BE2C (cell line): ENCODE results near the gene SLC16A10. TPM values are rescaled to one million over a fixed set of nuclear protein-coding genes. Genes with fewer than 3 reads are reported as not detected.

ENCODE experiments used
- DNase-seq: peaks from one replicate; pipeline ENCODE4 v3.0.0-alpha.2; 2020
- H3K27me3 ChIP-seq: fragments of 250-450 bp; sonication (Bioruptor Pico); 2 replicates; pipeline ENCODE4 v1.5.1; 2020; ENCODE audit warnings: mild to moderate bottlenecking
- H3K36me3 ChIP-seq: fragments of 250-450 bp; sonication (Bioruptor Pico); 2 replicates; pipeline ENCODE4 v1.5.1; 2020; ENCODE audit warnings: mild to moderate bottlenecking
- H3K4me1 ChIP-seq: fragments of 250-450 bp; sonication (Bioruptor Pico); 2 replicates; pipeline ENCODE4 v1.5.1; 2020
- H3K4me3 ChIP-seq: 2 replicates; pipeline ENCODE4 v1.5.1; 2011; ENCODE audit warnings: low read depth, low read length
- H3K9me3 ChIP-seq: fragments of 250-450 bp; sonication (Bioruptor Pico); 2 replicates; pipeline ENCODE4 v1.5.1; 2020
- polyA plus RNA-seq: library from polyadenylated mRNA; unstranded; fragments of >200 nt; gene quantifications from one replicate; pipeline ENCODE4 v1.2.1, GENCODE V29; 2012; ENCODE audit warnings: low read depth, missing spikeins; ENCODE audit not compliant: insufficient read length, insufficient read depth
- TF ChIP-seq, protein P1 (sequence below): IDR thresholded peaks from 2 replicates; pipeline ENCODE4 v1.5.1; 2012; ENCODE audit warnings: mild to moderate bottlenecking, low read depth, low read length

SLC16A10 gene, protein sequence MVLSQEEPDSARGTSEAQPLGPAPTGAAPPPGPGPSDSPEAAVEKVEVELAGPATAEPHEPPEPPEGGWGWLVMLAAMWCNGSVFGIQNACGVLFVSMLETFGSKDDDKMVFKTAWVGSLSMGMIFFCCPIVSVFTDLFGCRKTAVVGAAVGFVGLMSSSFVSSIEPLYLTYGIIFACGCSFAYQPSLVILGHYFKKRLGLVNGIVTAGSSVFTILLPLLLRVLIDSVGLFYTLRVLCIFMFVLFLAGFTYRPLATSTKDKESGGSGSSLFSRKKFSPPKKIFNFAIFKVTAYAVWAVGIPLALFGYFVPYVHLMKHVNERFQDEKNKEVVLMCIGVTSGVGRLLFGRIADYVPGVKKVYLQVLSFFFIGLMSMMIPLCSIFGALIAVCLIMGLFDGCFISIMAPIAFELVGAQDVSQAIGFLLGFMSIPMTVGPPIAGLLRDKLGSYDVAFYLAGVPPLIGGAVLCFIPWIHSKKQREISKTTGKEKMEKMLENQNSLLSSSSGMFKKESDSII
- 0.12 TPM for polyA plus RNA-seq

GRCh38 chr6:111087106-111087835 lies at the start of gene SLC16A10:
Gene SLC16A10, plus strand, starts transcription at chr6:111087503. Its CDS starts 250 bp downstream, at chr6:111087753.
- H3K27me3 ChIP-seq = no peaks in the 10 kb centered on the region
- peak; percentile 90 for DNase-seq
- TF ChIP-seq, protein P1, sequence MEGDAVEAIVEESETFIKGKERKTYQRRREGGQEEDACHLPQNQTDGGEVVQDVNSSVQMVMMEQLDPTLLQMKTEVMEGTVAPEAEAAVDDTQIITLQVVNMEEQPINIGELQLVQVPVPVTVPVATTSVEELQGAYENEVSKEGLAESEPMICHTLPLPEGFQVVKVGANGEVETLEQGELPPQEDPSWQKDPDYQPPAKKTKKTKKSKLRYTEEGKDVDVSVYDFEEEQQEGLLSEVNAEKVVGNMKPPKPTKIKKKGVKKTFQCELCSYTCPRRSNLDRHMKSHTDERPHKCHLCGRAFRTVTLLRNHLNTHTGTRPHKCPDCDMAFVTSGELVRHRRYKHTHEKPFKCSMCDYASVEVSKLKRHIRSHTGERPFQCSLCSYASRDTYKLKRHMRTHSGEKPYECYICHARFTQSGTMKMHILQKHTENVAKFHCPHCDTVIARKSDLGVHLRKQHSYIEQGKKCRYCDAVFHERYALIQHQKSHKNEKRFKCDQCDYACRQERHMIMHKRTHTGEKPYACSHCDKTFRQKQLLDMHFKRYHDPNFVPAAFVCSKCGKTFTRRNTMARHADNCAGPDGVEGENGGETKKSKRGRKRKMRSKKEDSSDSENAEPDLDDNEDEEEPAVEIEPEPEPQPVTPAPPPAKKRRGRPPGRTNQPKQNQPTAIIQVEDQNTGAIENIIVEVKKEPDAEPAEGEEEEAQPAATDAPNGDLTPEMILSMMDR = no peak
- H3K36me3 ChIP-seq = no peaks in the 10 kb centered on the region
- peak within 1 kb of the TSS; percentile 78 for H3K4me3 ChIP-seq
- no peaks in the 10 kb centered on the region for H3K9me3 ChIP-seq
- no peaks in the 10 kb centered on the region; the same call in 1 of the 2 replicates for H3K4me1 ChIP-seq

GRCh38 chr6:111038534-111039252 lies 48.6 kb upstream of the SLC16A10 start:
- TF ChIP-seq, protein P1 = no peak
- no peaks in the 10 kb centered on the region for H3K4me1 ChIP-seq
- H3K4me3 ChIP-seq = no peak overlapping the region
- no peak for DNase-seq
- H3K9me3 ChIP-seq = no peaks in the 10 kb centered on the region
- no peaks in the 10 kb centered on the region for H3K27me3 ChIP-seq
- no peaks in the 10 kb centered on the region for H3K36me3 ChIP-seq

GRCh38 chr6:111041917-111042316 lies 45.4 kb upstream of the SLC16A10 start:
- no peak overlapping the region for H3K4me3 ChIP-seq
- no peaks in the 10 kb centered on the region for H3K4me1 ChIP-seq
- H3K9me3 ChIP-seq = no peaks in the 10 kb centered on the region
- DNase-seq = no peak
- TF ChIP-seq, protein P1 = no peak
- H3K36me3 ChIP-seq = no peaks in the 10 kb centered on the region
- no peaks in the 10 kb centered on the region for H3K27me3 ChIP-seq

- no peaks in the 10 kb centered on the region for H3K36me3 ChIP-seq
- no peaks in the 10 kb centered on the region for H3K4me1 ChIP-seq
- no peaks in the 10 kb centered on the region for H3K9me3 ChIP-seq
- TF ChIP-seq, protein P1 = no peak
- H3K27me3 ChIP-seq = no peaks in the 10 kb centered on the region
- no peak overlapping the region for H3K4me3 ChIP-seq
- DNase-seq = no peak
Measured at GRCh38 chr6:111047244-111047643, 40.1 kb upstream of the SLC16A10 start.

GRCh38 chr6:111050261-111051023 lies 36.9 kb upstream of the SLC16A10 start:
- TF ChIP-seq, protein P1 = no peak
- no peak for DNase-seq
- Histone ChIP-seq H3K27me3 (no peaks in the 10 kb centered on the region), H3K4me1 (no peaks in the 10 kb centered on the region), H3K4me3 (no peak overlapping the region), H3K9me3 (no peaks in the 10 kb centered on the region), H3K36me3 (no peaks in the 10 kb centered on the region)
